ENCODE data around the gene VPS45. TPM values are rescaled to one million over a fixed set of nuclear protein-coding genes. Genes with fewer than 3 reads are reported as not detected.

Gene VPS45
- polyA plus RNA-seq, 1 donor from 2014 or later = 174 TPM

GRCh38 chr1:150085406-150085805, 17.8 kb downstream of the VPS45 start:
- TF ChIP-seq, protein P1, sequence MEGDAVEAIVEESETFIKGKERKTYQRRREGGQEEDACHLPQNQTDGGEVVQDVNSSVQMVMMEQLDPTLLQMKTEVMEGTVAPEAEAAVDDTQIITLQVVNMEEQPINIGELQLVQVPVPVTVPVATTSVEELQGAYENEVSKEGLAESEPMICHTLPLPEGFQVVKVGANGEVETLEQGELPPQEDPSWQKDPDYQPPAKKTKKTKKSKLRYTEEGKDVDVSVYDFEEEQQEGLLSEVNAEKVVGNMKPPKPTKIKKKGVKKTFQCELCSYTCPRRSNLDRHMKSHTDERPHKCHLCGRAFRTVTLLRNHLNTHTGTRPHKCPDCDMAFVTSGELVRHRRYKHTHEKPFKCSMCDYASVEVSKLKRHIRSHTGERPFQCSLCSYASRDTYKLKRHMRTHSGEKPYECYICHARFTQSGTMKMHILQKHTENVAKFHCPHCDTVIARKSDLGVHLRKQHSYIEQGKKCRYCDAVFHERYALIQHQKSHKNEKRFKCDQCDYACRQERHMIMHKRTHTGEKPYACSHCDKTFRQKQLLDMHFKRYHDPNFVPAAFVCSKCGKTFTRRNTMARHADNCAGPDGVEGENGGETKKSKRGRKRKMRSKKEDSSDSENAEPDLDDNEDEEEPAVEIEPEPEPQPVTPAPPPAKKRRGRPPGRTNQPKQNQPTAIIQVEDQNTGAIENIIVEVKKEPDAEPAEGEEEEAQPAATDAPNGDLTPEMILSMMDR (IDR thresholded peaks at IDR 0.05; ENCODE audit: poor library complexity, severe bottlenecking) = no peak
- no peak for TF ChIP-seq SMC3 (conservative IDR thresholded peaks at IDR 0.05; ENCODE audit: poor library complexity)
- TF ChIP-seq RAD21 (conservative IDR thresholded peaks at IDR 0.05) = no peak
- TF ChIP-seq POLR2AphosphoS5 (IDR thresholded peaks at IDR 0.05) = no peak
- TF ChIP-seq EP300 (conservative IDR thresholded peaks at IDR 0.05; ENCODE audit: poor library complexity, severe bottlenecking) = no peak
- no peak for TF ChIP-seq TAF1 (IDR thresholded peaks at IDR 0.05; ENCODE audit: low read depth)
- no peak for TF ChIP-seq MXI1 (conservative IDR thresholded peaks at IDR 0.05; ENCODE audit: poor library complexity, severe bottlenecking)
- Histone ChIP-seq H4K20me1 (ENCODE audit: insufficient read depth) (no peaks in the 10 kb centered on the region), H3K27me3 (ENCODE audit: insufficient read depth, low read depth, low read length) (no peaks in the 10 kb centered on the region)

DNA sequence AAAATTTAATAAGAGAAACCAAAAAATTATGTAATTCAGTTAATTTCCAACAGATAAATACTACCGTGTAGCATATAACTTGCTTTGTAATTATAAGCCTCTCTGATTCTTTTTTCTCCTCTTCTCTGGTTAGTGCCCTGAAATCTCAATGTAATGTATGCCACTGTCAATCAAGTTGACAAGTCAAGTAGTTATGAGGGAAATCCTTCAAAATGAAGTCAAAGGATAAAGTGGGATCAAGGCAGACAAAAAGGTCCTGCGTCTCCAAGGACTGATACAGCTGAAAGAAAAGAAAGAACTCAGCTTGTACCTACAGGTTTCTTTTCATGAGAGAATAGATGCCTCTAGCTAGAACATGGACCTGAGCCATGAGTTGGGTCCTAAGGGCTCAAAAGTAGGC, 19.8 kb downstream of the VPS45 start:
- H3K27me3 ChIP-seq (ENCODE audit: insufficient read depth, low read depth, low read length) = no peaks in the 10 kb centered on the region
- peak overlapping the region; percentile 31 for H3K4me3 ChIP-seq (ENCODE audit: low read length)
- H3K79me2 ChIP-seq (replicated peaks; ENCODE audit: insufficient read depth, low read length) = no peaks in the 10 kb centered on the region
- no peaks in the 10 kb centered on the region for H3K9me3 ChIP-seq (ENCODE audit: low read length)
- H4K20me1 ChIP-seq (ENCODE audit: insufficient read depth) = no peaks in the 10 kb centered on the region
- no peak overlapping the region for H3K4me2 ChIP-seq (ENCODE audit: low read length)
- H3K9ac ChIP-seq (ENCODE audit: low read length) = peak overlapping the region; percentile 21
- no peak overlapping the region for H2AFZ ChIP-seq (ENCODE audit: low read depth, low read length)
- H3K9me2 ChIP-seq (ENCODE audit: insufficient read depth, low read length) = no peaks in the 10 kb centered on the region
- no peaks in the 10 kb centered on the region for H3F3A ChIP-seq (ENCODE audit: insufficient read depth, low read length, poor library complexity, severe bottlenecking)
- peak overlapping the region; percentile 79 for H3K27ac ChIP-seq (ENCODE audit: low read length)
- TF ChIP-seq EP300 (conservative IDR thresholded peaks at IDR 0.05; ENCODE audit: poor library complexity, severe bottlenecking) (peak; percentile 88), POLR2AphosphoS5 (IDR thresholded peaks at IDR 0.05) (peak; percentile 55), SMC3 (conservative IDR thresholded peaks at IDR 0.05; ENCODE audit: poor library complexity) (no peak), TAF1 (IDR thresholded peaks at IDR 0.05; ENCODE audit: low read depth) (no peak)
- TF ChIP-seq, protein P1 (IDR thresholded peaks at IDR 0.05; ENCODE audit: poor library complexity, severe bottlenecking) = no peak
- H3K36me3 ChIP-seq (ENCODE audit: insufficient read depth, low read length) = peaks cover 3% of the 10 kb centered on the region

More at GRCh38 chr1:150085406-150085805, 17.8 kb downstream of the VPS45 start:
- H3K36me3 ChIP-seq (ENCODE audit: insufficient read depth, low read length) = no peaks in the 10 kb centered on the region
- H3K4me2 ChIP-seq (ENCODE audit: low read length) = no peak overlapping the region
- H3K9me3 ChIP-seq (ENCODE audit: low read length) = no peaks in the 10 kb centered on the region
- H3F3A ChIP-seq (ENCODE audit: insufficient read depth, low read length, poor library complexity, severe bottlenecking) = no peaks in the 10 kb centered on the region
- H3K79me2 ChIP-seq (replicated peaks; ENCODE audit: insufficient read depth, low read length) = no peaks in the 10 kb centered on the region
- H2AFZ ChIP-seq (ENCODE audit: low read depth, low read length) = no peak overlapping the region
- H3K4me3 ChIP-seq (ENCODE audit: low read length) = no peak overlapping the region
- H3K9me2 ChIP-seq (ENCODE audit: insufficient read depth, low read length) = no peaks in the 10 kb centered on the region
- no peak overlapping the region for H3K27ac ChIP-seq (ENCODE audit: low read length)
- no peak overlapping the region for H3K9ac ChIP-seq (ENCODE audit: low read length)

- Histone ChIP-seq H2AFZ (ENCODE audit: low read depth, low read length) (no peak overlapping the region), H3K27me3 (ENCODE audit: insufficient read depth, low read depth, low read length) (no peaks in the 10 kb centered on the region), H3F3A (ENCODE audit: insufficient read depth, low read length, poor library complexity, severe bottlenecking) (no peaks in the 10 kb centered on the region), H3K79me2 (replicated peaks; ENCODE audit: insufficient read depth, low read length) (no peaks in the 10 kb centered on the region), H3K4me2 (ENCODE audit: low read length) (no peak overlapping the region), H3K36me3 (ENCODE audit: insufficient read depth, low read length) (peaks cover 13% of the 10 kb centered on the region), H3K9me3 (ENCODE audit: low read length) (no peaks in the 10 kb centered on the region), H3K4me3 (ENCODE audit: low read length) (no peak overlapping the region), H3K9ac (ENCODE audit: low read length) (no peak overlapping the region), H3K9me2 (ENCODE audit: insufficient read depth, low read length) (no peaks in the 10 kb centered on the region), H4K20me1 (ENCODE audit: insufficient read depth) (no peaks in the 10 kb centered on the region), H3K27ac (ENCODE audit: low read length) (no peak overlapping the region)
- TF ChIP-seq POLR2AphosphoS5 (IDR thresholded peaks at IDR 0.05) = no peak
- TF ChIP-seq EZH2 (IDR thresholded peaks at IDR 0.05; ENCODE audit: borderline replicate concordance, insufficient read depth, low read length, poor library complexity, severe bottlenecking) = no peak
- no peak for TF ChIP-seq SMC3 (conservative IDR thresholded peaks at IDR 0.05; ENCODE audit: poor library complexity)
- no peak for TF ChIP-seq TAF1 (IDR thresholded peaks at IDR 0.05; ENCODE audit: low read depth)
- TF ChIP-seq, protein P1 (IDR thresholded peaks at IDR 0.05; ENCODE audit: poor library complexity, severe bottlenecking) = no peak
- TF ChIP-seq REST (IDR thresholded peaks at IDR 0.05; ENCODE audit: borderline replicate concordance) = no peak
- TF ChIP-seq RAD21 (conservative IDR thresholded peaks at IDR 0.05) = no peak
- TF ChIP-seq EP300 (conservative IDR thresholded peaks at IDR 0.05; ENCODE audit: poor library complexity, severe bottlenecking) = no peak
- TF ChIP-seq MXI1 (conservative IDR thresholded peaks at IDR 0.05; ENCODE audit: poor library complexity, severe bottlenecking) = no peak
Measured at GRCh38 chr1:150089846-150090520, 22.4 kb downstream of the VPS45 start.

All from neural cell (in vitro differentiated cells).